AML-193 (cell line): ENCODE results near the gene CKS2.
"Not testable (repeated sequence)": the region's sequence is repeated elsewhere in the genome, so short reads cannot be mapped to it uniquely, and the experiment has no call there.

Experiments
- DNase-seq, 2 experiments: peaks; one replicate each; lab custom pipeline; 2025; lab: John Stamatoyannopoulos, UW

CKS2 gene

GRCh38 chr9:89311346-89312221 lies 589 bp downstream of the CKS2 start:
- no peak for DNase-seq

- DNase-seq = peak; percentile 35 to 43
Observed at GRCh38 chr9:89312222-89312571, 1.2 kb downstream of the CKS2 start.

GRCh38 chr9:89313842-89314241 lies 2.8 kb downstream of the CKS2 start:
- no peak for DNase-seq

- no peak for DNase-seq
Observed at GRCh38 chr9:89314955-89315354, 4.0 kb downstream of the CKS2 start.

- DNase-seq = no peak
Observed at GRCh38 chr9:89315482-89315881, 4.5 kb downstream of the CKS2 start.

GRCh38 chr9:89317282-89317681 lies 6.3 kb downstream of the CKS2 start:
- no peak for DNase-seq

- DNase-seq = peak; percentile 94
Observed at GRCh38 chr9:89318123-89319014, 7.4 kb downstream of the CKS2 start, which contains the start of gene SECISBP2. TSS of gene SECISBP2 (plus strand) at chr9:89318500. CDS start at chr9:89318577, 77 bp downstream.

- DNase-seq = no peak
Observed at GRCh38 chr9:89319015-89319905, 8.3 kb downstream of the CKS2 start.

GRCh38 chr9:89323390-89323789 lies 12.4 kb downstream of the CKS2 start:
- DNase-seq = no peak

- DNase-seq = no peak
Observed at GRCh38 chr9:89325733-89326132, 14.7 kb downstream of the CKS2 start.

- no peak for DNase-seq
Observed at GRCh38 chr9:89328064-89328463, 17.1 kb downstream of the CKS2 start.

- no peak for DNase-seq
Observed at GRCh38 chr9:89329917-89330316, 18.9 kb downstream of the CKS2 start.

GRCh38 chr9:89330513-89330912 lies 19.5 kb downstream of the CKS2 start:
- DNase-seq = no peak

- no peak for DNase-seq
Observed at GRCh38 chr9:89339807-89340206, 28.8 kb downstream of the CKS2 start.

- no peak for DNase-seq
Observed at GRCh38 chr9:89340332-89340731, 29.3 kb downstream of the CKS2 start.

- DNase-seq = no peak
Observed at GRCh38 chr9:89342213-89342612, 31.2 kb downstream of the CKS2 start.

GRCh38 chr9:89342948-89343347 lies 32.0 kb downstream of the CKS2 start:
- DNase-seq = no peak

GRCh38 chr9:89343812-89344211 lies 32.8 kb downstream of the CKS2 start:
- not testable (repeated sequence) for DNase-seq

- no peak for DNase-seq
Observed at GRCh38 chr9:89345476-89345875, 34.5 kb downstream of the CKS2 start.

- DNase-seq = no peak
Observed at GRCh38 chr9:89346696-89347095, 35.7 kb downstream of the CKS2 start.

- no peak for DNase-seq
Observed at GRCh38 chr9:89347651-89348050, 36.7 kb downstream of the CKS2 start.

GRCh38 chr9:89349607-89350006 lies 38.6 kb downstream of the CKS2 start:
- no peak for DNase-seq
